Measurements from ENCODE around the gene TIMM13. TPM values are rescaled to one million over a fixed set of nuclear protein-coding genes. Genes with fewer than 3 reads are reported as not detected.

Gene TIMM13
- total and polyA plus RNA-seq, 10 of the 15 experiments (the other 5 are each of a cell fraction or from before 2014, with no cell fraction given): 9.9 to 205 (median 63.6) TPM

- TF ChIP-seq CTCF (IDR thresholded peaks at IDR 0.05 in 2 of 3, conservative IDR thresholded peaks at IDR 0.05 in 1 of 3; ENCODE audit: control insufficient read depth in 2 of 3, extremely low read depth in 1 of 3, insufficient read depth in 1 of 3, low read depth in 3 of 3, low read length in 3 of 3) (0 out of 6 replicates have a peak, but pooled peaks of 1 of the 3 experiments have one; percentile 6), BHLHE40 (IDR thresholded peaks at IDR 0.05; ENCODE audit: borderline replicate concordance in 1 of 2, low read depth in 2 of 2, low read length in 1 of 2) (peak; percentile 75 to 83), IKZF1 (conservative IDR thresholded peaks at IDR 0.05) (peak; percentile 41), LARP7 (IDR thresholded peaks at IDR 0.05) (peak; percentile 59), USF2 (IDR thresholded peaks at IDR 0.05; ENCODE audit: borderline replicate concordance, low read depth, low read length) (no peak), KDM1A (IDR thresholded peaks at IDR 0.05; ENCODE audit: borderline replicate concordance) (peak; percentile 96; the same call in 1 of the 2 replicates), EGR1 (IDR thresholded peaks at IDR 0.05; ENCODE audit: borderline replicate concordance in 1 of 2, low read depth in 2 of 2, low read length in 2 of 2) (peak in 1 of 2 experiments; percentile 93; a peak in 2 of 3 replicates), ZNF217 (IDR thresholded peaks at IDR 0.05) (peak; percentile 99), TCF12 (IDR thresholded peaks at IDR 0.05; ENCODE audit: low read depth, low read length) (peak; percentile 55; the same call in 1 of the 2 replicates), NR2F1 (conservative IDR thresholded peaks at IDR 0.05) (peak; percentile 52), FOXM1 (IDR thresholded peaks at IDR 0.05; ENCODE audit: low read depth, low read length) (0 out of 2 replicates have a peak, but pooled peaks have one; percentile 7)
- TF ChIP-seq, protein P1, sequence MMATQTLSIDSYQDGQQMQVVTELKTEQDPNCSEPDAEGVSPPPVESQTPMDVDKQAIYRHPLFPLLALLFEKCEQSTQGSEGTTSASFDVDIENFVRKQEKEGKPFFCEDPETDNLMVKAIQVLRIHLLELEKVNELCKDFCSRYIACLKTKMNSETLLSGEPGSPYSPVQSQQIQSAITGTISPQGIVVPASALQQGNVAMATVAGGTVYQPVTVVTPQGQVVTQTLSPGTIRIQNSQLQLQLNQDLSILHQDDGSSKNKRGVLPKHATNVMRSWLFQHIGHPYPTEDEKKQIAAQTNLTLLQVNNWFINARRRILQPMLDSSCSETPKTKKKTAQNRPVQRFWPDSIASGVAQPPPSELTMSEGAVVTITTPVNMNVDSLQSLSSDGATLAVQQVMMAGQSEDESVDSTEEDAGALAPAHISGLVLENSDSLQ (IDR thresholded peaks at IDR 0.05): peak; percentile 74
- TF ChIP-seq, protein P2, sequence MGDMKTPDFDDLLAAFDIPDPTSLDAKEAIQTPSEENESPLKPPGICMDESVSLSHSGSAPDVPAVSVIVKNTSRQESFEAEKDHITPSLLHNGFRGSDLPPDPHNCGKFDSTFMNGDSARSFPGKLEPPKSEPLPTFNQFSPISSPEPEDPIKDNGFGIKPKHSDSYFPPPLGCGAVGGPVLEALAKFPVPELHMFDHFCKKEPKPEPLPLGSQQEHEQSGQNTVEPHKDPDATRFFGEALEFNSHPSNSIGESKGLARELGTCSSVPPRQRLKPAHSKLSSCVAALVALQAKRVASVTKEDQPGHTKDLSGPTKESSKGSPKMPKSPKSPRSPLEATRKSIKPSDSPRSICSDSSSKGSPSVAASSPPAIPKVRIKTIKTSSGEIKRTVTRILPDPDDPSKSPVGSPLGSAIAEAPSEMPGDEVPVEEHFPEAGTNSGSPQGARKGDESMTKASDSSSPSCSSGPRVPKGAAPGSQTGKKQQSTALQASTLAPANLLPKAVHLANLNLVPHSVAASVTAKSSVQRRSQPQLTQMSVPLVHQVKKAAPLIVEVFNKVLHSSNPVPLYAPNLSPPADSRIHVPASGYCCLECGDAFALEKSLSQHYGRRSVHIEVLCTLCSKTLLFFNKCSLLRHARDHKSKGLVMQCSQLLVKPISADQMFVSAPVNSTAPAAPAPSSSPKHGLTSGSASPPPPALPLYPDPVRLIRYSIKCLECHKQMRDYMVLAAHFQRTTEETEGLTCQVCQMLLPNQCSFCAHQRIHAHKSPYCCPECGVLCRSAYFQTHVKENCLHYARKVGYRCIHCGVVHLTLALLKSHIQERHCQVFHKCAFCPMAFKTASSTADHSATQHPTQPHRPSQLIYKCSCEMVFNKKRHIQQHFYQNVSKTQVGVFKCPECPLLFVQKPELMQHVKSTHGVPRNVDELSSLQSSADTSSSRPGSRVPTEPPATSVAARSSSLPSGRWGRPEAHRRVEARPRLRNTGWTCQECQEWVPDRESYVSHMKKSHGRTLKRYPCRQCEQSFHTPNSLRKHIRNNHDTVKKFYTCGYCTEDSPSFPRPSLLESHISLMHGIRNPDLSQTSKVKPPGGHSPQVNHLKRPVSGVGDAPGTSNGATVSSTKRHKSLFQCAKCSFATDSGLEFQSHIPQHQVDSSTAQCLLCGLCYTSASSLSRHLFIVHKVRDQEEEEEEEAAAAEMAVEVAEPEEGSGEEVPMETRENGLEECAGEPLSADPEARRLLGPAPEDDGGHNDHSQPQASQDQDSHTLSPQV (IDR thresholded peaks at IDR 0.05): no peak
Observed at GRCh38 chr19:2475018-2475701, 47.8 kb upstream of the TIMM13 start (continued).
